ENCODE measurements around the gene SMC2. TPM values are rescaled to one million over a fixed set of nuclear protein-coding genes. Genes with fewer than 3 reads are reported as not detected.

Gene SMC2
- 20.2 TPM for polyA plus RNA-seq (2012; ENCODE audit: low read depth, missing spikeins)

GRCh38 chr9:104093647-104094533 lies at the start of gene SMC2:
SMC2 (plus strand) TSS chr9:104094309; CDS start chr9:104095385, 1,076 bp downstream.
- FAIRE-seq (peak; percentile 92), DNase-seq (ENCODE audit: insufficient read length, low spot score) (peak; percentile 59)

DNA sequence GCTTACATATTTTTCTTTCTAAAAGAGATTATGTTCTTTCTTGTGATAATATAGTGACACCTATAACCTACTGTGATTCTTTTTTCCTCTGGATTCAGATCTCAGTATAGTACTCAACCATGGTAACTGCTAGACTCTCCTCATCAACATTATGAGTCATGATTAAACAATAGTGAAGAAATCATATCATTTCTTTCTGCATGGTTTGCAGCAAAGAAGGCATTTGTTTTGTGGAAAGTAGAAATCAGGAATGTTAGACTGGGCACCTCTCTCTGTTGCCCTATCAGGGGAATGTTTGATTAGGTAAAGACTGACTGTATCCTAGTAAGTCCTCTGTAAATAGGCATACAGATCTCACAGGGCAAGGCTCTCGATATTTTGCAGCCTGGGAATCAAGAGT lies 25.6 kb upstream of the SMC2 start:
- TF ChIP-seq SPI1 (IDR thresholded peaks at IDR 0.05; ENCODE audit: low read depth, low read length) (no peak), POLR2A (IDR thresholded peaks at IDR 0.05; ENCODE audit: low read depth, low read length) (no peak), TAF1 (IDR thresholded peaks at IDR 0.05; ENCODE audit: low read depth, low read length) (no peak), POU2F2 (IDR thresholded peaks at IDR 0.05; ENCODE audit: low read depth, low read length) (no peak), POLR2AphosphoS5 (IDR thresholded peaks at IDR 0.05; ENCODE audit: low read depth, low read length) (no peak), PAX5 (IDR thresholded peaks at IDR 0.05; ENCODE audit: insufficient read depth, low read length, severe bottlenecking) (no peak)
- DNase-seq (ENCODE audit: insufficient read length, low spot score) (no peak), FAIRE-seq (no peak)

More at GRCh38 chr9:104093647-104094533, at the start of gene SMC2:
- TF ChIP-seq SPI1 (IDR thresholded peaks at IDR 0.05; ENCODE audit: low read depth, low read length) = no peak
- peak; percentile 89 for TF ChIP-seq POLR2AphosphoS5 (IDR thresholded peaks at IDR 0.05; ENCODE audit: low read depth, low read length)
- TF ChIP-seq PAX5 (IDR thresholded peaks at IDR 0.05; ENCODE audit: insufficient read depth, low read length, severe bottlenecking) = no peak
- peak; percentile 86 for TF ChIP-seq POLR2A (IDR thresholded peaks at IDR 0.05; ENCODE audit: low read depth, low read length)
- peak; percentile 23; the same call in 1 of the 2 replicates for TF ChIP-seq POU2F2 (IDR thresholded peaks at IDR 0.05; ENCODE audit: low read depth, low read length)
- peak; percentile 77 for TF ChIP-seq TAF1 (IDR thresholded peaks at IDR 0.05; ENCODE audit: low read depth, low read length)

DNA sequence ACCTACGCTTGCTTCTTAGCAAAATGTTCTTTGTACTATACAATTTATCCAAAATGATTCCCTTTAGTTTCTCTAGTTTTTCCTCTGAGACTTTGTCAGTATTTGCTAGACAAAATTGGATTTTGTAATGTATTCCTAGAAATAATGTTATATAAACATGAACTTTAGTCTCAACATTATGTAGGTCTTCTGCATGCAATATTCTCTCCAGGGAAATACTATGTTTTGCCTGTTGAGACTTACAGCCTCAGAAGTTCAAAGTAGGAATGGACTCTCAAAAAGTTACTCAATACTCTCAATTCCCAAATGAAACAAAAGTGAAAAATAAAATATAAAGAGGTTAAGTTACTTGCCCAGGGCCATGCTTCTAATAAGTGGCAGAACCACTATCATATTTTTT lies 24.8 kb upstream of the SMC2 start:
- TF ChIP-seq PAX5 (IDR thresholded peaks at IDR 0.05; ENCODE audit: insufficient read depth, low read length, severe bottlenecking) = no peak
- no peak for TF ChIP-seq SPI1 (IDR thresholded peaks at IDR 0.05; ENCODE audit: low read depth, low read length)
- no peak for TF ChIP-seq POLR2A (IDR thresholded peaks at IDR 0.05; ENCODE audit: low read depth, low read length)
- DNase-seq (ENCODE audit: insufficient read length, low spot score) (no peak), FAIRE-seq (no peak)

DNA sequence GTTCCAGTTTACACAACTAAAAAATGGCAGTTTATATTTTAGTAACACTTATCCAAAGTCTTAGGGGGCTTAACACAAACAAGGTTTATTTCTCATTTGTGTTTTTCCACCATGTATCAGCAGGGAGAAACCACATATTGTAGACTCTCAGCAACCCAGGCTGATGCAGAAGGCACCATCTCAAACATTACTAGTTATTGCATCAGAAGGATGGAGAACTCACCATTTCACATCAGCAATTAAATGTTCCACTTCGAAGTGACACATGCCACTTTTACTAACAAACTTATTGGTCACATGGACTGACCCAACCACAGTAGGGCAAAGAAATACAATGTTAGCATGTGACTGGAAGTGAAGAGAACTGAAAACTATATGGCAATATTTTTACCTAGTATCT lies 22.5 kb upstream of the SMC2 start:
- no peak for FAIRE-seq
- no peak for TF ChIP-seq POU2F2 (IDR thresholded peaks at IDR 0.05; ENCODE audit: low read depth, low read length)
- no peak for TF ChIP-seq POLR2AphosphoS5 (IDR thresholded peaks at IDR 0.05; ENCODE audit: low read depth, low read length)
- no peak for TF ChIP-seq PAX5 (IDR thresholded peaks at IDR 0.05; ENCODE audit: insufficient read depth, low read length, severe bottlenecking)
- TF ChIP-seq POLR2A (IDR thresholded peaks at IDR 0.05; ENCODE audit: low read depth, low read length) = no peak
- TF ChIP-seq SPI1 (IDR thresholded peaks at IDR 0.05; ENCODE audit: low read depth, low read length) = no peak
- TF ChIP-seq TAF1 (IDR thresholded peaks at IDR 0.05; ENCODE audit: low read depth, low read length) = no peak

DNA sequence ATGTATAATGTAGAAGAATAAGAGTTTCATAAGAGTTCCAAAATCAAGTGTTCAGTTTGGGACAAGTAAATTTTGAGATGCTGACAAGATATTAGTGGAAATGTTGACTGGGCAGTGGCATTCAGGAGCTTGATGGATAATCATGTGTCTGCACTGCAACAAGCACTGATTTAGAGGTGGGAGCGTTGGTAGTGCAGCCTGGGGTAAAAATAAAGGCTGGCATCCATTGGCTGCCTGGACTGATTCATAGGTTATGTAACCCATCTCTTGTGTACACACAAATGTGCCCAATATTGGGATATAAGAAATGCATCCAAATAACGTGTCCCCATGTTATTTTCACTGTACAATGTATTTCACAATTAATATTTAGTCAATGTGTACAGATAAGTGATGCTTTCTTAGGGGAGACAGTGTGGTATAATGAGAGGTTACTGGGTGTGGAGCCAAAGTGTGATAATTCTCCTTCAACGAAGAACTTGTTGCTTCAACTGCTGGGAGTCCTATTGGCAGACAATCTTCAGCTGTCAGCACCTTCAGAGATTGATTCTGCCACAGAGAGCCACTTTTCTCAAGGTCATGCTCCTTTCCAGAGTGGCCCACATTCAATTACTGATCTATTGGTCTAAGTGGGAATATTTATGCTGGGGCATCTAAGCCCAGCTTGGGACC lies 20.9 kb upstream of the SMC2 start:
- TF ChIP-seq POU2F2 (IDR thresholded peaks at IDR 0.05; ENCODE audit: low read depth, low read length) = no peak
- TF ChIP-seq TAF1 (IDR thresholded peaks at IDR 0.05; ENCODE audit: low read depth, low read length) = no peak
- FAIRE-seq (no peak), DNase-seq (ENCODE audit: insufficient read length, low spot score) (no peak)

More for the DNA sequence above, 22.5 kb upstream of the SMC2 start:
- no peak for DNase-seq (ENCODE audit: insufficient read length, low spot score)

DNA sequence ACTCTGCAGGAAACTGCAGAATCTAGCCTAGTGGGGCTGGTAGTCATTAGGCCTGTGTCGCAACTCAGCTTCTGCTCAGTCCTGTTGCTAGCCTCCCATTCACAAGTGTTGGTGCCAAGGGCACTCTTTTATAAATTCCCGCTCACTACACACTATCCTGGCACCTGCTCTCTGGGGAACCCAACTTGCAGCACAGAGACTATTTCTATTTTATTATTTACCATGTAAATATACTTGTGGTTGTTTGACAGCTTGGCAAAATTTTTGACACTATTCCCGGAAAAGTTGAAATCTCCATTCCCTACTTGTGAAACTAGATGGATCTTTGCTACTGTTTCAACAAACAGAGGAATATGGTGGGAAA lies 20.4 kb upstream of the SMC2 start:
- DNase-seq (ENCODE audit: insufficient read length, low spot score) = no peak
- TF ChIP-seq POLR2A (IDR thresholded peaks at IDR 0.05; ENCODE audit: low read depth, low read length) (no peak), POU2F2 (IDR thresholded peaks at IDR 0.05; ENCODE audit: low read depth, low read length) (no peak), POLR2AphosphoS5 (IDR thresholded peaks at IDR 0.05; ENCODE audit: low read depth, low read length) (no peak), PAX5 (IDR thresholded peaks at IDR 0.05; ENCODE audit: insufficient read depth, low read length, severe bottlenecking) (no peak), TAF1 (IDR thresholded peaks at IDR 0.05; ENCODE audit: low read depth, low read length) (no peak), SPI1 (IDR thresholded peaks at IDR 0.05; ENCODE audit: low read depth, low read length) (no peak)
- no peak for FAIRE-seq

DNA sequence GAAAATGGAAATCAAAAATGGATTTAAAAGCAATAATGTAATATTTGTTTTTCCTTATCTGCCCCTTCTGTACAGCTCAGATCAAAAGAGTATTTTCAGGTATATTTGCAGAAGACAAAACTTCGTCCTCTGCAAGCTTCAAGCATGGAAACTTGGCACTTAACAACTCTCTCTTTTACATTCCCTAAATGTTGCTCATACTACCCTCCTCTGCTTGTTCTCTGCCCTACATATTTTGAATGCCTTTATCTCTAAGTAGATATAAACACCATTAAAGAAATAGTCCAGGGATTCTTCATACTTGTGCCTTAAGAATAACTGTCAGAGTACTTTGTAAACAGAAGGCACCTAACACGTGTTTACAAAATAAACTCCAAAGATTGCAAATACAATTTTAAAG lies 19.2 kb upstream of the SMC2 start:
- FAIRE-seq = no peak
- DNase-seq (ENCODE audit: insufficient read length, low spot score) = no peak
- TF ChIP-seq SPI1 (IDR thresholded peaks at IDR 0.05; ENCODE audit: low read depth, low read length) = no peak
- TF ChIP-seq POLR2A (IDR thresholded peaks at IDR 0.05; ENCODE audit: low read depth, low read length) = no peak
- no peak for TF ChIP-seq POU2F2 (IDR thresholded peaks at IDR 0.05; ENCODE audit: low read depth, low read length)
- TF ChIP-seq POLR2AphosphoS5 (IDR thresholded peaks at IDR 0.05; ENCODE audit: low read depth, low read length) = no peak
- no peak for TF ChIP-seq TAF1 (IDR thresholded peaks at IDR 0.05; ENCODE audit: low read depth, low read length)
- no peak for TF ChIP-seq PAX5 (IDR thresholded peaks at IDR 0.05; ENCODE audit: insufficient read depth, low read length, severe bottlenecking)

- DNase-seq (ENCODE audit: insufficient read length, low spot score) (no peak), FAIRE-seq (no peak)
- TF ChIP-seq PAX5 (IDR thresholded peaks at IDR 0.05; ENCODE audit: insufficient read depth, low read length, severe bottlenecking) (no peak), TAF1 (IDR thresholded peaks at IDR 0.05; ENCODE audit: low read depth, low read length) (no peak), SPI1 (IDR thresholded peaks at IDR 0.05; ENCODE audit: low read depth, low read length) (no peak), POU2F2 (IDR thresholded peaks at IDR 0.05; ENCODE audit: low read depth, low read length) (no peak), POLR2A (IDR thresholded peaks at IDR 0.05; ENCODE audit: low read depth, low read length) (no peak), POLR2AphosphoS5 (IDR thresholded peaks at IDR 0.05; ENCODE audit: low read depth, low read length) (no peak)
These were observed 18.0 kb upstream of the SMC2 start for GRCh38 chr9:104075801-104076753.

- TF ChIP-seq PAX5 (IDR thresholded peaks at IDR 0.05; ENCODE audit: insufficient read depth, low read length, severe bottlenecking) = no peak
- no peak for TF ChIP-seq POLR2A (IDR thresholded peaks at IDR 0.05; ENCODE audit: low read depth, low read length)
- no peak for TF ChIP-seq POLR2AphosphoS5 (IDR thresholded peaks at IDR 0.05; ENCODE audit: low read depth, low read length)
- TF ChIP-seq SPI1 (IDR thresholded peaks at IDR 0.05; ENCODE audit: low read depth, low read length) = no peak
- no peak for TF ChIP-seq TAF1 (IDR thresholded peaks at IDR 0.05; ENCODE audit: low read depth, low read length)
- no peak for TF ChIP-seq POU2F2 (IDR thresholded peaks at IDR 0.05; ENCODE audit: low read depth, low read length)
- DNase-seq (ENCODE audit: insufficient read length, low spot score) = no peak
- no peak for FAIRE-seq
These were observed 15.5 kb upstream of the SMC2 start for GRCh38 chr9:104078596-104078995.
